ENCODE data around the gene GOLGA2. TPM values are rescaled to one million over a fixed set of nuclear protein-coding genes. Genes with fewer than 3 reads are reported as not detected.

GOLGA2 gene
- total and polyA plus RNA-seq, 4 donors, result 84.9 to 172 (median 141) TPM

DNA sequence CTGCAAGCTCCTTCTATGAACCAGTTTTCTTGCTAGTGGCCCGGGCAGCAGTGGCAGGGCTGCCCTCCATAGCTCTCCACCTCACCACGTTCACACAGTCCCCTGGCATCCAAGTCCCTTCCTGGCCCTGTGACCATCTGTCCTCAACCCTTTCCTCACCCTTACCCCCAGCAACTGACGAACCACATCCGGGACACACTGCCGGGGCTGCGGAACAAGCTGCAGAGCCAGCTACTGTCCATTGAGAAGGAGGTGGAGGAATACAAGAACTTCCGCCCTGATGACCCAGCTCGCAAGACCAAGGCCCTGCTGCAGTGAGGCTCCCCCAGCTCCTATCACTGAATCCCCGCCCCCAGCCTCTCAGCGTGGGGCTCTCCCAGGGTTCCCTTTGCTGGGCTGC is 53.8 kb downstream of the GOLGA2 start:
- H3K4me3 ChIP-seq (ENCODE audit: low read length in 2 of 2), result no peak overlapping the region
- H3K27ac ChIP-seq (ENCODE audit: low read depth in 1 of 2, low read length in 2 of 2), result no peak overlapping the region
- H3K36me3 ChIP-seq (ENCODE audit: control insufficient read depth in 1 of 2, insufficient read depth in 2 of 2, low read length in 1 of 2), result no peaks in the 10 kb centered on the region
- no peak for ATAC-seq (ENCODE audit: low FRiP score)
- 88% methylated on average over 10 of the region's 10 CpGs for WGBS, 2 donors
- intact Hi-C loops (cut with DNase I), result no loop called here
- H3K4me1 ChIP-seq (ENCODE audit: control insufficient read depth in 1 of 2, insufficient read depth in 2 of 2, low read length in 2 of 2), result no peaks in the 10 kb centered on the region
- no peaks in the 10 kb centered on the region for H3K9me3 ChIP-seq (ENCODE audit: control insufficient read depth, low read length)
- no peaks in the 10 kb centered on the region for H3K27me3 ChIP-seq (ENCODE audit: control insufficient read depth in 1 of 2, insufficient read depth in 2 of 2, low read length in 1 of 2)
- no peak for DNase-seq

DNA sequence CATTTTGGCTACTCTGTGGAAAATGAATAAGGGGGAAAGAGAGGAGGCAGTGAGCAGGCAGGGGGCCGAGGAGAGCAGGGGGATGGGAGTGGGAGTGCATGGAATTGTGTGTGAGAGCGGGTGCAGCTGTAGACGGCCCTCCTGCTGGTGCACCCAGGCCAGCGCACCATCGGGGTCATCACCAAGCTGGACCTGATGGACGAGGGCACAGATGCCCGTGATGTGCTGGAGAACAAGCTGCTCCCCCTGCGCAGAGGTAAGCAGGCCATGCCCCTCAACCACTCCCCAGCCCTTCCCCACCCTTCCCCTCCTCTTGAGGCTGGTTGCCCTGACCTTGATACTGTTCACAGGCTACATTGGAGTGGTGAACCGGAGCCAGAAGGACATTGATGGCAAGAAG is 56.0 kb downstream of the GOLGA2 start:
- intact Hi-C loops (cut with DNase I), result no loop called here
- WGBS, 2 donors, result 90 to 95% methylated on average over 9 of the region's 9 CpGs
- H3K27me3 ChIP-seq (ENCODE audit: control insufficient read depth in 1 of 2, insufficient read depth in 2 of 2, low read length in 1 of 2), result no peaks in the 10 kb centered on the region
- no peaks in the 10 kb centered on the region for H3K9me3 ChIP-seq (ENCODE audit: control insufficient read depth, low read length)
- DNase-seq, result no peak
- ATAC-seq (ENCODE audit: low FRiP score), result no peak
- H3K27ac ChIP-seq (ENCODE audit: low read depth in 1 of 2, low read length in 2 of 2), result no peak overlapping the region
- H3K4me1 ChIP-seq (ENCODE audit: control insufficient read depth in 1 of 2, insufficient read depth in 2 of 2, low read length in 2 of 2), result no peaks in the 10 kb centered on the region
- H3K36me3 ChIP-seq (ENCODE audit: control insufficient read depth in 1 of 2, insufficient read depth in 2 of 2, low read length in 1 of 2), result no peaks in the 10 kb centered on the region
- H3K4me3 ChIP-seq (ENCODE audit: low read length in 2 of 2), result no peak overlapping the region

GRCh38 chr9:128218518-128219389 is 57.1 kb downstream of the GOLGA2 start:
- no peak overlapping the region for H3K4me3 ChIP-seq (ENCODE audit: low read length in 2 of 2)
- no peaks in the 10 kb centered on the region for H3K36me3 ChIP-seq (ENCODE audit: control insufficient read depth in 1 of 2, insufficient read depth in 2 of 2, low read length in 1 of 2)
- 13 to 17% methylated on average over 47 of the region's 47 CpGs for WGBS, 2 donors
- no peaks in the 10 kb centered on the region for H3K4me1 ChIP-seq (ENCODE audit: control insufficient read depth in 1 of 2, insufficient read depth in 2 of 2, low read length in 2 of 2)
- intact Hi-C loops (cut with DNase I), result no loop called here
- no peaks in the 10 kb centered on the region for H3K27me3 ChIP-seq (ENCODE audit: control insufficient read depth in 1 of 2, insufficient read depth in 2 of 2, low read length in 1 of 2)
- no peak overlapping the region for H3K27ac ChIP-seq (ENCODE audit: low read depth in 1 of 2, low read length in 2 of 2)
- peak; percentile 97 for DNase-seq
- ATAC-seq (ENCODE audit: low FRiP score), result peak; percentile 87
- H3K9me3 ChIP-seq (ENCODE audit: control insufficient read depth, low read length), result no peaks in the 10 kb centered on the region

GRCh38 chr9:128218172-128218517 is 57.7 kb downstream of the GOLGA2 start:
- Histone ChIP-seq H3K27me3 (ENCODE audit: control insufficient read depth in 1 of 2, insufficient read depth in 2 of 2, low read length in 1 of 2) (no peaks in the 10 kb centered on the region), H3K4me1 (ENCODE audit: control insufficient read depth in 1 of 2, insufficient read depth in 2 of 2, low read length in 2 of 2) (no peaks in the 10 kb centered on the region), H3K9me3 (ENCODE audit: control insufficient read depth, low read length) (no peaks in the 10 kb centered on the region), H3K36me3 (ENCODE audit: control insufficient read depth in 1 of 2, insufficient read depth in 2 of 2, low read length in 1 of 2) (no peaks in the 10 kb centered on the region), H3K4me3 (ENCODE audit: low read length in 2 of 2) (no peak overlapping the region), H3K27ac (ENCODE audit: low read depth in 1 of 2, low read length in 2 of 2) (no peak overlapping the region)
- WGBS, 2 donors, result 63 to 69% methylated on average over 11 of the region's 11 CpGs
- ATAC-seq (ENCODE audit: low FRiP score), result no peak
- DNase-seq, result no peak
- intact Hi-C loops (cut with DNase I), result no loop called here

DNA sequence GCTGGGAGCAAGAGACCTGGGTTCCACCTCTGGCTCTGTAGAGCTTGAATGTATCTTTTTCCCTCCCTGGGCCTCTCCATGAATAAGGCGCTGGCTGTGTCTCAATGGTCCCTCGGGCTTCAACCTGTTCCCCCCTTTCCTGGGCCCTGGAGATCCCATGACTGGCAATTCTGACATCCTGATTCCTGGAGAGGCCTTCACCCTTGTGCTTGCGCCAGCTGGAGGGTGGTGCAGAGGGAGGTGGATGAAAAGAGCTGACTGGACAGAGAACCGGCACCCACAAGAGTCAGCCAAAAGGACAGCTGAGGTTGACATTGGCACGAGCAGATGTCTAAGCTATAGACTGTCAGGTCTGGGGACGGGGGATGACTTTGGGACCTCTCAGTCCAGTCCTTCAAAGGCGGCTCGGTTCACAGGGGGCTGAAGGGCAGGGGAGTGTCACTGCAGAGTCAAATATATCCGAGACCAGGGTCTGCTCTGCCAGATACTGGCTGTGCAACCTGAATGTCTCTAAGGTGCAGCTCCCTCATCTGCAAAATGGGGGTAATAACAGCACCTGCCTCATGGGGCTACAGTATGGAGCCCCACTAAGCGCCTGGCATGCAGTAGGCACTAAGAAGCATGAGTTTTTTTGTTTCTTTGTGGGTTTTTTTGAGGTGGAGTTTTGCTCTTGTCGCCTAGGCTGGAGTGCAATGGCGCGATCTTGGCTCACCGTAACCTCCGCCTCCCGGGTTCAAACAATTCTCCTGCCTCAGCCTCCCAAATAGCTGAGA is 58.8 kb downstream of the GOLGA2 start:
- WGBS, 2 donors, result 77 to 81% methylated on average over 16 of the region's 16 CpGs
- no peak for ATAC-seq (ENCODE audit: low FRiP score)
- Histone ChIP-seq H3K27me3 (ENCODE audit: control insufficient read depth in 1 of 2, insufficient read depth in 2 of 2, low read length in 1 of 2) (no peaks in the 10 kb centered on the region), H3K9me3 (ENCODE audit: control insufficient read depth, low read length) (no peaks in the 10 kb centered on the region), H3K4me3 (ENCODE audit: low read length in 2 of 2) (no peak overlapping the region), H3K4me1 (ENCODE audit: control insufficient read depth in 1 of 2, insufficient read depth in 2 of 2, low read length in 2 of 2) (no peaks in the 10 kb centered on the region), H3K36me3 (ENCODE audit: control insufficient read depth in 1 of 2, insufficient read depth in 2 of 2, low read length in 1 of 2) (no peaks in the 10 kb centered on the region), H3K27ac (ENCODE audit: low read depth in 1 of 2, low read length in 2 of 2) (no peak overlapping the region)
- DNase-seq, result no peak
- intact Hi-C loops (cut with DNase I), result no loop called here

DNA sequence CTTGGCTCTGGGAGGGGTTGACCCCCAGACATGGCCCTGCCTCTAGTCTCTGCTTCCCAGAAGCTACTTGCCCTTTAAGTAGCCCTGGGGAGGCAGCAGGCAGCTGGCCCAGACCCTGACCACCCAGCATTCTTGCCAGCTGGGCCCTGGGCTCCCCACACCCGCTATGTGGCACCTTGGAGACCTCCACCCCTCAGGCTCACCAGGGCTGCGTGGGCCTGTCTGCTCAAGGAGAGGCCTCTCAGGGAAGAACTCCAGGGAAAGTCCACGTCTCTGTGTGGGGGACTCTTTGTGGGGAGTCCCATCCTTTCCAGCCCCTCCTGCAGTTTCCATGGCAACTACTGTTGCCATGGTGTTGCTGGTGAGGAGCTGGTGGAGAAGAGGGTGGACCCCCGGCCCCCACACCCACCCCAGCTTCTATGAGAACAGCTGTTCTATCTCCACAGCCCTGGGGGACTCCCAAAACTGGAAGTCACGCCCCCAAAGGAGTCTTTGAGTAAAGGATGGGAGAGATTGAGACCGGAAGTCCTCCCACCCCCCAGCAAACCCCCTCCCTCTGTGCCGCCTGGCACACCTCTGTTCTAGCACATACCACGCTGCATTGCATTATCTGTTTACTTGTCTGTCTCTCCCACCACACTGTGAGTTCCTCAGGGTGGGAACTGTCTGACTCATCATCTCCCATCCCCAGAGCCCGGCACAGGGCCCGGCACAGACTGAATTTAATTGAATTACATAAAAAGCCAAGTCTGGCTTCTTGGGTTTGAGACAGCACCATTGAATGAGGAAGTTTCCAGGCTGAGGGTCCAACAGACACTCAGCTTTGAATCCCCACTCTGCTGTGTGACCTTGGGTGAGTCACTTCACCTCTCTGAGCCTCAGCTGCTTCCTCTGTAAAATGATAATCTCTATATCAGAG is 60.1 kb downstream of the GOLGA2 start:
- H3K4me3 ChIP-seq (ENCODE audit: low read length in 2 of 2), result no peak overlapping the region
- ATAC-seq (ENCODE audit: low FRiP score) (peak; percentile 31), DNase-seq (no peak)
- no peaks in the 10 kb centered on the region for H3K27me3 ChIP-seq (ENCODE audit: control insufficient read depth in 1 of 2, insufficient read depth in 2 of 2, low read length in 1 of 2)
- H3K27ac ChIP-seq (ENCODE audit: low read depth in 1 of 2, low read length in 2 of 2), result no peak overlapping the region
- intact Hi-C loops (cut with DNase I), result no loop called here
- no peaks in the 10 kb centered on the region for H3K36me3 ChIP-seq (ENCODE audit: control insufficient read depth in 1 of 2, insufficient read depth in 2 of 2, low read length in 1 of 2)
- WGBS, 2 donors, result 78 to 82% methylated on average over 10 of the region's 10 CpGs
- no peaks in the 10 kb centered on the region for H3K9me3 ChIP-seq (ENCODE audit: control insufficient read depth, low read length)
- H3K4me1 ChIP-seq (ENCODE audit: control insufficient read depth in 1 of 2, insufficient read depth in 2 of 2, low read length in 2 of 2), result no peaks in the 10 kb centered on the region

DNA sequence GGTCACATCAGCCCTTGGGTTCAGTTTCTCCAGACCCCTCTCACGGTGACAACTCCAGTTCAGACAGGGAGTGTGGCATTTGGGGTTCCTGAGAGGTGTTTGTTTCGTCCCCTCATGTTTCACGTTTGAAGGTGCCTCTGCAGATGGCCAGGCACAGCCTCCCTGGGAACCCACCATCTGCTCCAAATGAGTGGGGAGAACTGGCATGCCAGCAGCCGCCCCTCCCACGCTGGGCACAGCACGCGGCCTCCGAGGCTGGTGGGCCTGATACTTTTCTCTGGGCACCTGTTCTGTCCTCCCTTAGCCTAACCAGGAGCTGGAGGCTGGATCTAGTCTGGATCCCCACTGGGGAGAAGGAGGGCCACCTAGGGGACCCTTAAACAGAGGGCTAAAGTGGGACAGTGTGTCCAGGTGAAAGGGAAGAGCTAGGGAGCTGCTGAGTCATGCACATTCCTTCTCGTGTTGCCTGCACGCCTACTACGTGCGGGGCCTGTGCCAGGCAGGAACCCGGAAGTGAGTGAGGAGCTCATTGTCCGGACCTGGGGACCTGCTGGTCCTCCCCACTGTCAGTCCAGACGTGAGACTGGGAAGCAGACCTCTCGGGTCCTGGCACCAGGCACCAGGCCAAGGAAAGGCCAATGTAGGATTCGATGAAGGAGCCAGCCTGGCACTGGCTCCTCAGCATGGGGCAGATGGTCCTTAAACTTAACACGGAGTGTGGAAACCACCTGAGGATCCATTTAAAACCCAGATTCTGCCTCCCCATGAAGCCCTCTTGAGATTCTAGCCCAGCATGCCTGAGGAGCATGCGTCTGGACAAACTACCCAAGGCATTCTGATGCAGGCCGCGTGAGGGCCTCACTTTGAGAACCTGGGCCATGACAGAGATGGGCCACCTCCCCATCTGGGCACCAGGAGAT is 61.0 kb downstream of the GOLGA2 start:
- Histone ChIP-seq H3K4me3 (ENCODE audit: low read length in 2 of 2) (no peak overlapping the region), H3K27me3 (ENCODE audit: control insufficient read depth in 1 of 2, insufficient read depth in 2 of 2, low read length in 1 of 2) (no peaks in the 10 kb centered on the region), H3K9me3 (ENCODE audit: control insufficient read depth, low read length) (no peaks in the 10 kb centered on the region), H3K36me3 (ENCODE audit: control insufficient read depth in 1 of 2, insufficient read depth in 2 of 2, low read length in 1 of 2) (no peaks in the 10 kb centered on the region), H3K27ac (ENCODE audit: low read depth in 1 of 2, low read length in 2 of 2) (no peak overlapping the region), H3K4me1 (ENCODE audit: control insufficient read depth in 1 of 2, insufficient read depth in 2 of 2, low read length in 2 of 2) (no peaks in the 10 kb centered on the region)
- no peak for DNase-seq
- 70 to 75% methylated on average over 21 of the region's 21 CpGs for WGBS, 2 donors
- intact Hi-C loops (cut with DNase I), result no loop called here
- no peak for ATAC-seq (ENCODE audit: low FRiP score)
